Hematopoietic multipotent progenitor cell treated with erythropoietin and hydrocortisone succinate and interleukin-3 and kit ligand, for 17 days (in vitro differentiated cells): ENCODE data around the gene ZFAND2A.
"Not testable (repeated sequence)": the region's sequence is repeated elsewhere in the genome, so short reads cannot be mapped to it uniquely, and the experiment has no call there.

Experiments
- DNase-seq: peaks from one replicate; pipeline ENCODE4 v3.0.0-alpha.2; 2015; ENCODE audit warnings: low spot score

ZFAND2A gene

GRCh38 chr7:1124164-1124563 is 35.8 kb downstream of the ZFAND2A start:
- DNase-seq = no peak

GRCh38 chr7:1123715-1124114 is 36.3 kb downstream of the ZFAND2A start:
- DNase-seq = no peak

GRCh38 chr7:1122832-1123501 is 37.0 kb downstream of the ZFAND2A start:
- no peak for DNase-seq

- no peak for DNase-seq
Observed at GRCh38 chr7:1121886-1122831, 37.8 kb downstream of the ZFAND2A start.

- no peak for DNase-seq
Observed at GRCh38 chr7:1121476-1121875, 38.5 kb downstream of the ZFAND2A start.

- DNase-seq = no peak
Observed at GRCh38 chr7:1120791-1121190, 39.2 kb downstream of the ZFAND2A start.

GRCh38 chr7:1119201-1119600 is 40.8 kb downstream of the ZFAND2A start:
- no peak for DNase-seq

GRCh38 chr7:1117321-1117928 is 42.6 kb downstream of the ZFAND2A start:
- DNase-seq = no peak

GRCh38 chr7:1116383-1117008 is 43.5 kb downstream of the ZFAND2A start:
- DNase-seq = not testable (repeated sequence)

GRCh38 chr7:1115171-1116045 is 44.6 kb downstream of the ZFAND2A start:
- not testable (repeated sequence) for DNase-seq

GRCh38 chr7:1114505-1114904 is 45.5 kb downstream of the ZFAND2A start:
- DNase-seq = no peak

GRCh38 chr7:1114088-1114487 is 45.9 kb downstream of the ZFAND2A start:
- no peak for DNase-seq

- no peak for DNase-seq
Observed at GRCh38 chr7:1113548-1113885, 46.5 kb downstream of the ZFAND2A start.

- DNase-seq = no peak
Observed at GRCh38 chr7:1112625-1113547, 47.1 kb downstream of the ZFAND2A start.

- DNase-seq = no peak
Observed at GRCh38 chr7:1112109-1112508, 47.9 kb downstream of the ZFAND2A start.

GRCh38 chr7:1111156-1111555 is 48.8 kb downstream of the ZFAND2A start:
- no peak for DNase-seq

GRCh38 chr7:1110358-1110757 is 49.6 kb downstream of the ZFAND2A start:
- no peak for DNase-seq

- no peak for DNase-seq
Observed at GRCh38 chr7:1109581-1110310, 50.2 kb downstream of the ZFAND2A start.

- no peak for DNase-seq
Observed at GRCh38 chr7:1108264-1108920, 51.6 kb downstream of the ZFAND2A start.
